K562 (cell line): Measurements from ENCODE around the gene PGAP2. TPM values are rescaled to one million over a fixed set of nuclear protein-coding genes. Genes with fewer than 3 reads are reported as not detected.

Experiments used
- ATAC-seq: fragments of 200-7000 bp; cut with Tn5 transposase; 3 replicates; pipeline ENCODE4 v1.9.1; 2020; ENCODE audit warnings: moderate library complexity
- BruUV-seq: library from RNA; stranded (reverse); fragments of 400-500 nt; replicated peaks from 2 replicates; lab custom pipeline; 2021; lab: Mats Ljungman, UMichigan
- CTCF ChIA-PET: fragments of 300-600 bp; formaldehyde crosslinking; extraction: SDS; loops from one replicate; lab custom pipeline; 2021; ENCODE audit warnings: low intra/inter-chr PET ratio; lab: Yijun Ruan, JAX
- POLR2A ChIA-PET: fragments of 300-600, 350-650 bp; sonication (Branson Sonifier 250); formaldehyde crosslinking; extraction: SDS; loops from one replicate; lab custom pipeline; 2021; ENCODE audit warnings: antibody characterized with exemption, inconsistent platforms; lab: Yijun Ruan, JAX
- DNase-seq, 4 experiments: peaks; one replicate each; pipeline versions ENCODE4 v3.0.0 to v3.0.0-alpha.2; 2011 to 2018; ENCODE audit warnings: low spot score in 3 of 4, mixed read lengths in 3 of 4; ENCODE audit errors: extremely low read depth in 1 of 4
- FAIRE-seq: peaks from 2 replicates; lab custom pipeline; 2011; peaks lifted over from hg19 to GRCh38; lab: Jason Lieb, UNC
- H2AFZ ChIP-seq: 2 replicates; pipeline ENCODE4 v1.6.0; 2011; ENCODE audit warnings: low read depth, low read length, control low read depth, inconsistent platforms
- H3K27ac ChIP-seq: fragments of 200-600 bp; 3 replicates; pipeline ENCODE4 v1.8.0; 2011; ENCODE audit warnings: low read depth, mild to moderate bottlenecking, control low read depth, inconsistent platforms, low read length, moderate library complexity, mixed read lengths; ENCODE audit errors: extremely low read depth
- H3K27me3 ChIP-seq, 2 experiments: fragments of 300-600 bp in 1 of 2; 2 replicates in 1 of 2; 3 replicates in 1 of 2; pipeline versions ENCODE4 v1.6.0 to v1.8.0; 2011; ENCODE audit warnings: inconsistent platforms in 2 of 2, low read length in 2 of 2, mild to moderate bottlenecking in 1 of 2, mixed read lengths in 1 of 2, moderate library complexity in 1 of 2; ENCODE audit not compliant: control insufficient read depth in 2 of 2, insufficient read depth in 2 of 2
- H3K36me3 ChIP-seq: fragments of 300-600 bp; 3 replicates; pipeline ENCODE4 v1.8.0; 2011; ENCODE audit warnings: mild to moderate bottlenecking, low read length, inconsistent platforms; ENCODE audit not compliant: control insufficient read depth, insufficient read depth
- H3K4me1 ChIP-seq, 2 experiments: fragments of 200-600 bp in 1 of 2; replicated peaks in 1 of 2; 2 replicates in 1 of 2; 3 replicates in 1 of 2; pipeline versions ENCODE4 v1.5.1 to v1.8.0; 2011; ENCODE audit warnings: inconsistent platforms in 2 of 2, low read length in 2 of 2, mild to moderate bottlenecking in 1 of 2, mixed read lengths in 1 of 2, moderate library complexity in 1 of 2; ENCODE audit not compliant: control insufficient read depth in 2 of 2, insufficient read depth in 2 of 2
- H3K4me2 ChIP-seq: 2 replicates; pipeline ENCODE4 v1.6.1; 2011; ENCODE audit warnings: low read length, control low read depth, inconsistent platforms, mixed read lengths; ENCODE audit not compliant: insufficient read depth
- H3K4me3 ChIP-seq: fragments of 200-600 bp; sonication (generic), shearing (Covaris generic); 2 replicates; pipeline ENCODE4 v1.5.1; 2016; ENCODE audit warnings: control low read depth, inconsistent platforms
- H3K79me2 ChIP-seq: fragments of 200-600 bp; 3 replicates; pipeline ENCODE4 v1.8.0; 2011; ENCODE audit warnings: low read length, inconsistent platforms; ENCODE audit not compliant: control insufficient read depth, insufficient read depth
- H3K9ac ChIP-seq, 2 experiments: 2 replicates each; pipeline versions ENCODE4 v1.6.0 to v1.6.1; 2011; ENCODE audit warnings: low read depth in 2 of 2, low read length in 2 of 2, control low read depth in 1 of 2, inconsistent platforms in 1 of 2, mild to moderate bottlenecking in 1 of 2, mixed read lengths in 1 of 2; ENCODE audit not compliant: insufficient read depth in 1 of 2
- H3K9me1 ChIP-seq: one replicate; pipeline ENCODE4 v1.6.0; 2011; ENCODE audit warnings: inconsistent platforms, mild to moderate bottlenecking, low read length, moderate library complexity; ENCODE audit not compliant: control insufficient read depth, insufficient read depth
- H3K9me3 ChIP-seq: replicated peaks from 2 replicates; pipeline ENCODE4 v1.5.1; 2011; ENCODE audit warnings: low read depth, low read length, inconsistent platforms; ENCODE audit not compliant: control insufficient read depth, insufficient read depth
- H4K20me1 ChIP-seq: replicated peaks from 2 replicates; pipeline ENCODE4 v1.6.1; 2011; ENCODE audit warnings: low read length, inconsistent platforms, mixed read lengths; ENCODE audit not compliant: control insufficient read depth, insufficient read depth
- BCOR ChIP-seq: fragments of 450-650 bp; IDR thresholded peaks from 2 replicates; pipeline ENCODE4 v1.6.1; 2016
- SP1 ChIP-seq: sonication (generic); formaldehyde crosslinking; IDR thresholded peaks from 2 replicates; pipeline ENCODE4 v1.8.1; 2022; ENCODE audit warnings: mild to moderate bottlenecking, missing genetic modification reagents
- TSC22D4 ChIP-seq: fragments of 450-650 bp; IDR thresholded peaks from 2 replicates; pipeline ENCODE4 v1.6.1; 2016; ENCODE audit warnings: missing genetic modification characterization, missing biosample characterization, control low read depth
- ZBTB17 ChIP-seq: fragments of 450-650 bp; formaldehyde crosslinking; IDR thresholded peaks from 2 replicates; pipeline ENCODE4 v1.4.0; 2020; ENCODE audit warnings: mild to moderate bottlenecking
- ZNF165 ChIP-seq: fragments of 250-450 bp; sonication (Bioruptor Pico); IDR thresholded peaks from 2 replicates; pipeline ENCODE4 v1.4.0; 2020; ENCODE audit warnings: borderline replicate concordance
- WGBS: fragments of 100-300 bp; shearing (Covaris generic); methylation state at CpG from one replicate; pipeline ENCODE4 v1.1.6; 2016; ENCODE audit warnings: low coverage, mixed read lengths; ENCODE audit not compliant: insufficient coverage; ENCODE audit errors: missing lambda C conversion rate; 5-methylcytosine and 5-hydroxymethylcytosine counted together
- in situ Hi-C: fragments of 300-500 bp; cut with MboI; formaldehyde crosslinking; loops from 4 replicates; pipeline ENCODE4 v1.15.0; 2018; ENCODE audit warnings: inconsistent platforms, mixed read lengths
- intact Hi-C: fragments of 100-400 bp; cut with micrococcal nuclease; formaldehyde crosslinking; loops from 2 replicates; pipeline ENCODE4 v1.14.2; 2022
- polyA plus RNA-seq, 8 experiments: library from polyadenylated mRNA; depleted of rRNA in 4 of 8; stranded (reverse) in 5 of 8; unstranded in 3 of 8; fragments of >200 nt; fragmentation: Nextera tagmentation in 2 of 8; fragmentation: Illumina TruSeq in 1 of 8; extraction: Ambion mirVana in 2 of 8; extraction: Trizol in 1 of 8; gene quantifications; 2 replicates each; pipeline versions ENCODE4 v1.2.1 to v1.2.3, GENCODE V29; 2011 to 2014; ENCODE audit warnings: inconsistent platforms in 1 of 8, missing spikeins in 1 of 8
- total RNA-seq, 7 experiments: library from RNA; depleted of rRNA in 6 of 7; stranded (reverse); fragments of >200 nt in 6 of 7; fragmentation: Illumina TruSeq in 2 of 7; extraction: Trizol in 2 of 7; gene quantifications; 2 replicates each; pipeline versions ENCODE4 v1.2.1 to v1.2.3, GENCODE V29; 2011 to 2021; ENCODE audit warnings: low replicate concordance in 1 of 7
- TF ChIP-seq, protein P1 (sequence below): fragments of 250-450 bp; sonication (Bioruptor Pico); IDR thresholded peaks from 2 replicates; pipeline ENCODE4 v1.5.0; 2021; ENCODE audit warnings: mild to moderate bottlenecking, borderline replicate concordance
- TF ChIP-seq, protein P2 (sequence below): IDR thresholded peaks from 3 replicates; pipeline ENCODE4 v1.6.1; 2011; ENCODE audit warnings: borderline replicate concordance, mild to moderate bottlenecking; ENCODE audit not compliant: insufficient read length, insufficient read depth
- TF ChIP-seq, protein P3 (sequence below): sonication (generic); formaldehyde crosslinking; IDR thresholded peaks from 2 replicates; pipeline ENCODE4 v1.8.1; 2022; ENCODE audit warnings: missing genetic modification reagents
- TF ChIP-seq, protein P4 (sequence below), 2 experiments: IDR thresholded peaks; 2 replicates each; pipeline ENCODE4 v1.6.1; 2011; ENCODE audit warnings: borderline replicate concordance in 1 of 2, control low read depth in 1 of 2, low read depth in 1 of 2, low read length in 1 of 2, mild to moderate bottlenecking in 1 of 2, mixed read lengths in 1 of 2, moderate library complexity in 1 of 2; ENCODE audit not compliant: insufficient read depth in 1 of 2, insufficient read length in 1 of 2, poor library complexity in 1 of 2, severe bottlenecking in 1 of 2; ENCODE audit errors: extremely low read depth in 1 of 2
- TF ChIP-seq, protein P5 (sequence below): fragments of 250-450 bp; sonication (Bioruptor Pico); IDR thresholded peaks from 2 replicates; pipeline ENCODE4 v1.4.0; 2020; ENCODE audit warnings: mild to moderate bottlenecking

The PGAP2 gene
- total and polyA plus RNA-seq, 9 of the 15 experiments (the other 6 are each of a cell fraction or from before 2014, with no cell fraction given): 17.9 to 47.2 (median 33.7) TPM

DNA sequence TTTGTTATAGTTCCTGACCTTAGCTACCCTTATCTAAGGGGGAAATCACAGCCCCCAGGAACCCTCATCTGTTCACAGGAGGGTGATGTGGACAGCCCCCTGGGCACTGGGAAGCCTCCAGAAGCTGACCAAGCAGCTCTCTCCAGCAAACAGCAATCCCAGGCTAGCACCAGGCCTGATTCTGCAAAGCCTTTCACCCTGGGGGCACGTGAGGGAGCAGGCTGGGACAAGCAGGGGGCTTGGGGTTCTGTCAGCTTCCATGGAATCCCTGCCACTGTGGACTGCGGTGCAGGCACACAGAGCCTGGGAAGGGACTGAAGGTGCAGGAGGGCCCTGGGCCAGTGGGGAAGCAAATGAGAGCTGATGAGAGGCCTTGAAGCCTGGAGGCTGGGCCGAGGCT, 2.1 kb downstream of the PGAP2 start:
- CTCF ChIA-PET: no interaction called here
- BruUV-seq: no TSS peak
- in situ Hi-C loops: loop anchor here (25.0 kb wide), 1 partner anchor 348 kb away; no protein-coding TSS in a partner anchor

More for the DNA sequence above, 2.1 kb downstream of the PGAP2 start:
- H3K4me2 ChIP-seq: no peak overlapping the region
- 69% methylated on average over 3 of the region's 3 CpGs for WGBS
- peak overlapping the region in 1 of 2 experiments; percentile 70; a peak in 2 of 4 replicates for H3K9ac ChIP-seq
- peaks cover 11% of the 10 kb centered on the region for H3K36me3 ChIP-seq
- no peaks in the 10 kb centered on the region for H4K20me1 ChIP-seq
- TF ChIP-seq SP1 (CRISPR knock-in tag) (no peak), TSC22D4 (tag) (no peak), BCOR (no peak), ZBTB17 (CRISPR knock-in tag) (no peak), ZNF165 (no peak)
- TF ChIP-seq, protein P1, sequence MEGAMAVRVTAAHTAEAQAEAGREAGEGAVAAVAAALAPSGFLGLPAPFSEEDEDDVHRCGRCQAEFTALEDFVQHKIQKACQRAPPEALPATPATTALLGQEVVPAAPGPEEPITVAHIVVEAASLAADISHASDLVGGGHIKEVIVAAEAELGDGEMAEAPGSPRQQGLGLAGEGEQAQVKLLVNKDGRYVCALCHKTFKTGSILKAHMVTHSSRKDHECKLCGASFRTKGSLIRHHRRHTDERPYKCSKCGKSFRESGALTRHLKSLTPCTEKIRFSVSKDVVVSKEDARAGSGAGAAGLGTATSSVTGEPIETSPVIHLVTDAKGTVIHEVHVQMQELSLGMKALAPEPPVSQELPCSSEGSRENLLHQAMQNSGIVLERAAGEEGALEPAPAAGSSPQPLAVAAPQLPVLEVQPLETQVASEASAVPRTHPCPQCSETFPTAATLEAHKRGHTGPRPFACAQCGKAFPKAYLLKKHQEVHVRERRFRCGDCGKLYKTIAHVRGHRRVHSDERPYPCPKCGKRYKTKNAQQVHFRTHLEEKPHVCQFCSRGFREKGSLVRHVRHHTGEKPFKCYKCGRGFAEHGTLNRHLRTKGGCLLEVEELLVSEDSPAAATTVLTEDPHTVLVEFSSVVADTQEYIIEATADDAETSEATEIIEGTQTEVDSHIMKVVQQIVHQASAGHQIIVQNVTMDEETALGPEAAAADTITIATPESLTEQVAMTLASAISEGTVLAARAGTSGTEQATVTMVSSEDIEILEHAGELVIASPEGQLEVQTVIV (CRISPR knock-in tag): no peak
- TF ChIP-seq, protein P2, sequence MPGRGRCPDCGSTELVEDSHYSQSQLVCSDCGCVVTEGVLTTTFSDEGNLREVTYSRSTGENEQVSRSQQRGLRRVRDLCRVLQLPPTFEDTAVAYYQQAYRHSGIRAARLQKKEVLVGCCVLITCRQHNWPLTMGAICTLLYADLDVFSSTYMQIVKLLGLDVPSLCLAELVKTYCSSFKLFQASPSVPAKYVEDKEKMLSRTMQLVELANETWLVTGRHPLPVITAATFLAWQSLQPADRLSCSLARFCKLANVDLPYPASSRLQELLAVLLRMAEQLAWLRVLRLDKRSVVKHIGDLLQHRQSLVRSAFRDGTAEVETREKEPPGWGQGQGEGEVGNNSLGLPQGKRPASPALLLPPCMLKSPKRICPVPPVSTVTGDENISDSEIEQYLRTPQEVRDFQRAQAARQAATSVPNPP: no peak
- TF ChIP-seq, protein P3, sequence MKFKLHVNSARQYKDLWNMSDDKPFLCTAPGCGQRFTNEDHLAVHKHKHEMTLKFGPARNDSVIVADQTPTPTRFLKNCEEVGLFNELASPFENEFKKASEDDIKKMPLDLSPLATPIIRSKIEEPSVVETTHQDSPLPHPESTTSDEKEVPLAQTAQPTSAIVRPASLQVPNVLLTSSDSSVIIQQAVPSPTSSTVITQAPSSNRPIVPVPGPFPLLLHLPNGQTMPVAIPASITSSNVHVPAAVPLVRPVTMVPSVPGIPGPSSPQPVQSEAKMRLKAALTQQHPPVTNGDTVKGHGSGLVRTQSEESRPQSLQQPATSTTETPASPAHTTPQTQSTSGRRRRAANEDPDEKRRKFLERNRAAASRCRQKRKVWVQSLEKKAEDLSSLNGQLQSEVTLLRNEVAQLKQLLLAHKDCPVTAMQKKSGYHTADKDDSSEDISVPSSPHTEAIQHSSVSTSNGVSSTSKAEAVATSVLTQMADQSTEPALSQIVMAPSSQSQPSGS: no peak
- TF ChIP-seq, protein P4, sequence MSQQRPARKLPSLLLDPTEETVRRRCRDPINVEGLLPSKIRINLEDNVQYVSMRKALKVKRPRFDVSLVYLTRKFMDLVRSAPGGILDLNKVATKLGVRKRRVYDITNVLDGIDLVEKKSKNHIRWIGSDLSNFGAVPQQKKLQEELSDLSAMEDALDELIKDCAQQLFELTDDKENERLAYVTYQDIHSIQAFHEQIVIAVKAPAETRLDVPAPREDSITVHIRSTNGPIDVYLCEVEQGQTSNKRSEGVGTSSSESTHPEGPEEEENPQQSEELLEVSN (IDR thresholded peaks at IDR 0.05; ENCODE audit: borderline replicate concordance in 1 of 2, extremely low read depth in 1 of 2, insufficient read depth in 1 of 2, insufficient read length in 1 of 2, low read depth in 1 of 2, low read length in 1 of 2, poor library complexity in 1 of 2, severe bottlenecking in 1 of 2): no peak
- TF ChIP-seq, protein P5, sequence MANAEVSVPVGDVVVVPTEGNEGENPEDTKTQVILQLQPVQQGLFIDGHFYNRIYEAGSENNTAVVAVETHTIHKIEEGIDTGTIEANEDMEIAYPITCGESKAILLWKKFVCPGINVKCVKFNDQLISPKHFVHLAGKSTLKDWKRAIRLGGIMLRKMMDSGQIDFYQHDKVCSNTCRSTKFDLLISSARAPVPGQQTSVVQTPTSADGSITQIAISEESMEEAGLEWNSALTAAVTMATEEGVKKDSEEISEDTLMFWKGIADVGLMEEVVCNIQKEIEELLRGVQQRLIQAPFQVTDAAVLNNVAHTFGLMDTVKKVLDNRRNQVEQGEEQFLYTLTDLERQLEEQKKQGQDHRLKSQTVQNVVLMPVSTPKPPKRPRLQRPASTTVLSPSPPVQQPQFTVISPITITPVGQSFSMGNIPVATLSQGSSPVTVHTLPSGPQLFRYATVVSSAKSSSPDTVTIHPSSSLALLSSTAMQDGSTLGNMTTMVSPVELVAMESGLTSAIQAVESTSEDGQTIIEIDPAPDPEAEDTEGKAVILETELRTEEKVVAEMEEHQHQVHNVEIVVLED: no peak
- H3K4me3 ChIP-seq: no peak overlapping the region
- no peaks in the 10 kb centered on the region for H3K27me3 ChIP-seq
- no peak for FAIRE-seq
- H3K27ac ChIP-seq: no peak overlapping the region
- no peaks in the 10 kb centered on the region for H3K9me1 ChIP-seq
- H3K79me2 ChIP-seq: peaks cover 6% of the 10 kb centered on the region
- H3K4me1 ChIP-seq: peaks cover 7 to 21% of the 10 kb centered on the region in 2 experiments; a peak in 3 of 5 replicates
- intact Hi-C loops: no loop called here
- no peak for DNase-seq
- ATAC-seq: no peak
- no peak overlapping the region for H2AFZ ChIP-seq
- no peaks in the 10 kb centered on the region for H3K9me3 ChIP-seq
- POLR2A ChIA-PET: interaction anchor here (0.7 to 1.3 kb wide), 3 partner anchors 16 to 166 kb away, joined by 3 read pairs; partner anchors contain the start of gene ART1
